ENCODE measurements around the gene ADAMTS17. TPM values are rescaled to one million over a fixed set of nuclear protein-coding genes. Genes with fewer than 3 reads are reported as not detected.

Gene ADAMTS17
- polyA plus RNA-seq, 2 of the 4 experiments (the other 2 are of a cell fraction): 0.05 TPM; not detected in 1

DNA sequence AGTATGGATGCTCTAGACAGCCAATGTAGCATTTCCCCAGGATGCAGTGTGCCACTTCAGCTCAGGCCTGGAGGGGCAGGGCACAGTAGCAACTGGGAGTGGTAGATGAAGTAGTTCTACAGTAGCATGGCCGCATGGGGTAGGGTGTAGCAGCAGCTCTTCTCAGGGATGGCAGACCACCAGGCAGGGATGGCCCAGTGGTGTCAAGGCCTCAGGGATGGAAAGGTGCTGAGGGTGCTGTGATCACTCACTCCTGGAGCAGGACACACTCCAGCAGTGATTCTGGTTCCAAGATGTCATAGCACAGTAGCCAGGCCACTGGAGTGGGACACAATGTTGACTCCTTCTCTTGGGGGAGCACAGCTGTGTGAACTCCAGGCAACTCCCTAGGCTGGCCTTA is 397.6 kb downstream of the ADAMTS17 start:
- FAIRE-seq: no peak
- POLR2A ChIA-PET: no interaction called here

GRCh38 chr15:99943466-99943865 is 398.3 kb downstream of the ADAMTS17 start:
- no peak for DNase-seq (ENCODE audit: low read depth in 1 of 2, low spot score in 1 of 2)
- WGBS (ENCODE audit: missing lambda C conversion rate): 18% methylated on average over 7 of the region's 7 CpGs
- no peak for ATAC-seq
- no peak for FAIRE-seq
- CTCF ChIA-PET: interaction anchor here (2.1 kb wide), 1 partner anchor 8 kb away, joined by 5 read pairs; no protein-coding TSS in a partner anchor
- no peak overlapping the region for H3K27ac ChIP-seq
- POLR2A ChIA-PET: no interaction called here
- H3K4me3 ChIP-seq: no peak overlapping the region
- no peak overlapping the region for H3K4me2 ChIP-seq
- H3K4me1 ChIP-seq: no peaks in the 10 kb centered on the region
- peaks cover 24% of the 10 kb centered on the region; the same call in 2 of the 3 replicates for H3K9me3 ChIP-seq
- TF ChIP-seq PHF8 (IDR thresholded peaks at IDR 0.05; ENCODE audit: borderline replicate concordance, low read depth): no peak
- TF ChIP-seq GATA3 (IDR thresholded peaks at IDR 0.05; ENCODE audit: borderline replicate concordance): no peak
- TF ChIP-seq MYC (IDR thresholded peaks at IDR 0.05; ENCODE audit: borderline replicate concordance, low read length): no peak
- no peak for TF ChIP-seq HEYL (CRISPR knock-in tag; IDR thresholded peaks at IDR 0.05)
- TF ChIP-seq TFCP2L1 (CRISPR knock-in tag; IDR thresholded peaks at IDR 0.05): no peak
- no peak for TF ChIP-seq HOXB13 (CRISPR knock-in tag; IDR thresholded peaks at IDR 0.05; ENCODE audit: low read depth)
- no peak for TF ChIP-seq RARB (CRISPR knock-in tag; IDR thresholded peaks at IDR 0.05)
- no peak for TF ChIP-seq REST (IDR thresholded peaks at IDR 0.05)
- TF ChIP-seq CHD2 (IDR thresholded peaks at IDR 0.05; ENCODE audit: low read length, partially characterized antibody): no peak
- no peak for TF ChIP-seq MAFK (IDR thresholded peaks at IDR 0.05; ENCODE audit: partially characterized antibody)
- TF ChIP-seq JUN (IDR thresholded peaks at IDR 0.05): no peak
- TF ChIP-seq, protein P1, sequence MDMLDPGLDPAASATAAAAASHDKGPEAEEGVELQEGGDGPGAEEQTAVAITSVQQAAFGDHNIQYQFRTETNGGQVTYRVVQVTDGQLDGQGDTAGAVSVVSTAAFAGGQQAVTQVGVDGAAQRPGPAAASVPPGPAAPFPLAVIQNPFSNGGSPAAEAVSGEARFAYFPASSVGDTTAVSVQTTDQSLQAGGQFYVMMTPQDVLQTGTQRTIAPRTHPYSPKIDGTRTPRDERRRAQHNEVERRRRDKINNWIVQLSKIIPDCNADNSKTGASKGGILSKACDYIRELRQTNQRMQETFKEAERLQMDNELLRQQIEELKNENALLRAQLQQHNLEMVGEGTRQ (IDR thresholded peaks at IDR 0.05): no peak
- no peak for TF ChIP-seq EHMT2 (IDR thresholded peaks at IDR 0.05; ENCODE audit: low read depth)
- no peak for TF ChIP-seq EHF (CRISPR knock-in tag; IDR thresholded peaks at IDR 0.05)

More for the DNA sequence above, 397.6 kb downstream of the ADAMTS17 start:
- no peak overlapping the region for H3K4me3 ChIP-seq
- no peak for TF ChIP-seq TFCP2L1 (CRISPR knock-in tag; IDR thresholded peaks at IDR 0.05)
- no peak for TF ChIP-seq MAZ (IDR thresholded peaks at IDR 0.05; ENCODE audit: borderline replicate concordance, low read depth, low read length)
- no peak for TF ChIP-seq REST (IDR thresholded peaks at IDR 0.05)
- no peak for TF ChIP-seq RFX5 (IDR thresholded peaks at IDR 0.05)
- TF ChIP-seq, protein P2, sequence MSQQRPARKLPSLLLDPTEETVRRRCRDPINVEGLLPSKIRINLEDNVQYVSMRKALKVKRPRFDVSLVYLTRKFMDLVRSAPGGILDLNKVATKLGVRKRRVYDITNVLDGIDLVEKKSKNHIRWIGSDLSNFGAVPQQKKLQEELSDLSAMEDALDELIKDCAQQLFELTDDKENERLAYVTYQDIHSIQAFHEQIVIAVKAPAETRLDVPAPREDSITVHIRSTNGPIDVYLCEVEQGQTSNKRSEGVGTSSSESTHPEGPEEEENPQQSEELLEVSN (IDR thresholded peaks at IDR 0.05; ENCODE audit: borderline replicate concordance, low read depth): no peak
- TF ChIP-seq PBX3 (IDR thresholded peaks at IDR 0.05): no peak
- TF ChIP-seq, protein P1 (IDR thresholded peaks at IDR 0.05): no peak
- no peak for TF ChIP-seq FOXS1 (CRISPR knock-in tag; IDR thresholded peaks at IDR 0.05)
- TF ChIP-seq CHD4 (IDR thresholded peaks at IDR 0.05; ENCODE audit: borderline replicate concordance): no peak
- ATAC-seq (no peak), DNase-seq (ENCODE audit: low read depth in 1 of 2, low spot score in 1 of 2) (no peak)
- 9% methylated on average over 1 of the region's 1 CpG for WGBS (ENCODE audit: missing lambda C conversion rate)
- no peak overlapping the region for H3K27ac ChIP-seq
- peaks cover 24% of the 10 kb centered on the region; the same call in 2 of the 3 replicates for H3K9me3 ChIP-seq
- CTCF ChIA-PET: interaction anchor here (2.1 kb wide), 1 partner anchor 9 kb away, joined by 5 read pairs; no protein-coding TSS in a partner anchor
- no peaks in the 10 kb centered on the region for H3K4me1 ChIP-seq
- no peak overlapping the region for H3K4me2 ChIP-seq

Measured in A549 (cell line).